Memory B cell (primary cell): ENCODE data around the gene NBAS.
"Not testable (repeated sequence)": the region's sequence is repeated elsewhere in the genome, so short reads cannot be mapped to it uniquely, and the experiment has no call there.

ENCODE experiments used
- ATAC-seq: fragments of 150-1000 bp; cut with Tn5 transposase; 2 replicates; pipeline ENCODE4 v1.10.0; 2021; ENCODE audit warnings: low read depth, mild to moderate bottlenecking, moderate library complexity
- DNase-seq, 2 donors: peaks; one replicate each; pipeline ENCODE4 v3.0.0; 2022; ENCODE audit warnings: low spot score in 2 of 2
- H3K27ac Mint-ChIP-seq: one replicate; pipeline ENCODE4 v1.8.0; 2022; ENCODE audit warnings: mild to moderate bottlenecking, moderate library complexity, mixed read lengths
- H3K27me3 Mint-ChIP-seq: one replicate; pipeline ENCODE4 v1.8.0; 2022; ENCODE audit warnings: mixed read lengths
- H3K36me3 Mint-ChIP-seq: one replicate; pipeline ENCODE4 v1.8.0; 2022; ENCODE audit warnings: mild to moderate bottlenecking, mixed read lengths
- H3K4me1 Mint-ChIP-seq: one replicate; pipeline ENCODE4 v1.8.0; 2022; ENCODE audit warnings: mixed read lengths
- H3K4me3 Mint-ChIP-seq: one replicate; pipeline ENCODE4 v1.8.0; 2022; ENCODE audit warnings: mild to moderate bottlenecking, moderate library complexity, mixed read lengths
- H3K9me3 Mint-ChIP-seq: one replicate; pipeline ENCODE4 v1.8.0; 2022; ENCODE audit warnings: mixed read lengths

NBAS gene

GRCh38 chr2:15271276-15271675 is 289.9 kb downstream of the NBAS start:
- Mint-ChIP-seq H3K4me3 (no peak overlapping the region), H3K9me3 (no peaks in the 10 kb centered on the region), H3K27me3 (no peaks in the 10 kb centered on the region), H3K36me3 (peaks cover 37% of the 10 kb centered on the region), H3K4me1 (no peaks in the 10 kb centered on the region), H3K27ac (no peak overlapping the region)
- DNase-seq (no peak), ATAC-seq (no peak)

GRCh38 chr2:15269043-15269442 is 292.1 kb downstream of the NBAS start:
- no peak overlapping the region for H3K27ac Mint-ChIP-seq
- no peak overlapping the region for H3K4me3 Mint-ChIP-seq
- no peaks in the 10 kb centered on the region for H3K4me1 Mint-ChIP-seq
- DNase-seq (no peak), ATAC-seq (no peak)
- no peaks in the 10 kb centered on the region for H3K9me3 Mint-ChIP-seq
- H3K36me3 Mint-ChIP-seq, result peaks cover 43% of the 10 kb centered on the region
- no peaks in the 10 kb centered on the region for H3K27me3 Mint-ChIP-seq

- Mint-ChIP-seq H3K4me3 (no peak overlapping the region), H3K36me3 (peaks cover 40% of the 10 kb centered on the region), H3K9me3 (no peaks in the 10 kb centered on the region), H3K27me3 (no peaks in the 10 kb centered on the region), H3K27ac (no peak overlapping the region), H3K4me1 (no peaks in the 10 kb centered on the region)
- DNase-seq (no peak), ATAC-seq (no peak)
Measured at GRCh38 chr2:15265889-15266288, 295.2 kb downstream of the NBAS start.

GRCh38 chr2:15263976-15264685 is 297.0 kb downstream of the NBAS start:
- H3K4me3 Mint-ChIP-seq, result no peak overlapping the region
- H3K27me3 Mint-ChIP-seq, result no peaks in the 10 kb centered on the region
- DNase-seq, result no peak
- no peak for ATAC-seq
- H3K27ac Mint-ChIP-seq, result no peak overlapping the region
- H3K36me3 Mint-ChIP-seq, result peaks cover 48% of the 10 kb centered on the region
- peaks cover 3% of the 10 kb centered on the region for H3K9me3 Mint-ChIP-seq
- H3K4me1 Mint-ChIP-seq, result no peaks in the 10 kb centered on the region

GRCh38 chr2:15262792-15263191 is 298.3 kb downstream of the NBAS start:
- Mint-ChIP-seq H3K36me3 (peaks cover 49% of the 10 kb centered on the region), H3K9me3 (peaks cover 7% of the 10 kb centered on the region), H3K4me3 (no peak overlapping the region), H3K27me3 (no peaks in the 10 kb centered on the region), H3K4me1 (no peaks in the 10 kb centered on the region), H3K27ac (no peak overlapping the region)
- ATAC-seq (no peak), DNase-seq (no peak)

GRCh38 chr2:15260835-15261234 is 300.3 kb downstream of the NBAS start:
- no peak overlapping the region for H3K27ac Mint-ChIP-seq
- no peak for DNase-seq
- peaks cover 51% of the 10 kb centered on the region for H3K36me3 Mint-ChIP-seq
- peaks cover 7% of the 10 kb centered on the region for H3K9me3 Mint-ChIP-seq
- H3K4me3 Mint-ChIP-seq, result no peak overlapping the region
- no peak for ATAC-seq
- H3K27me3 Mint-ChIP-seq, result no peaks in the 10 kb centered on the region
- no peaks in the 10 kb centered on the region for H3K4me1 Mint-ChIP-seq

- no peak overlapping the region for H3K27ac Mint-ChIP-seq
- DNase-seq (no peak), ATAC-seq (no peak)
- no peaks in the 10 kb centered on the region for H3K27me3 Mint-ChIP-seq
- no peaks in the 10 kb centered on the region for H3K4me1 Mint-ChIP-seq
- H3K9me3 Mint-ChIP-seq, result peaks cover 7% of the 10 kb centered on the region
- H3K36me3 Mint-ChIP-seq, result peaks cover 50% of the 10 kb centered on the region
- H3K4me3 Mint-ChIP-seq, result no peak overlapping the region
Measured at GRCh38 chr2:15260196-15260595, 300.9 kb downstream of the NBAS start.

- peaks cover 44% of the 10 kb centered on the region for H3K36me3 Mint-ChIP-seq
- H3K27ac Mint-ChIP-seq, result no peak overlapping the region
Measured at GRCh38 chr2:15259356-15259756, 301.8 kb downstream of the NBAS start.

GRCh38 chr2:15258385-15258784 is 302.7 kb downstream of the NBAS start:
- H3K9me3 Mint-ChIP-seq, H3K27me3 Mint-ChIP-seq, H3K4me3 Mint-ChIP-seq, ATAC-seq, DNase-seq, H3K4me1 Mint-ChIP-seq, H3K27ac Mint-ChIP-seq: not testable (repeated sequence)
- H3K36me3 Mint-ChIP-seq, result peaks cover 37% of the 10 kb centered on the region

More at GRCh38 chr2:15259356-15259756, 301.8 kb downstream of the NBAS start:
- DNase-seq (no peak), ATAC-seq (no peak)
- H3K4me3 Mint-ChIP-seq, result no peak overlapping the region
- H3K27me3 Mint-ChIP-seq, result no peaks in the 10 kb centered on the region
- H3K4me1 Mint-ChIP-seq, result no peaks in the 10 kb centered on the region
- peaks cover 7% of the 10 kb centered on the region for H3K9me3 Mint-ChIP-seq

GRCh38 chr2:15253835-15254286 is 307.3 kb downstream of the NBAS start:
- H3K4me3 Mint-ChIP-seq, result no peak overlapping the region
- no peak for ATAC-seq
- no peaks in the 10 kb centered on the region for H3K27me3 Mint-ChIP-seq

GRCh38 chr2:15253247-15253646 is 307.9 kb downstream of the NBAS start:
- peaks cover 7% of the 10 kb centered on the region for H3K9me3 Mint-ChIP-seq
- no peak for ATAC-seq
- no peak overlapping the region for H3K27ac Mint-ChIP-seq
- H3K4me1 Mint-ChIP-seq, result peaks cover 9% of the 10 kb centered on the region
- no peak overlapping the region for H3K4me3 Mint-ChIP-seq
- DNase-seq, result no peak
- no peaks in the 10 kb centered on the region for H3K27me3 Mint-ChIP-seq
- peaks cover 43% of the 10 kb centered on the region for H3K36me3 Mint-ChIP-seq

More at GRCh38 chr2:15253835-15254286, 307.3 kb downstream of the NBAS start:
- no peak for DNase-seq
- peaks cover 45% of the 10 kb centered on the region for H3K36me3 Mint-ChIP-seq
- peaks cover 9% of the 10 kb centered on the region for H3K9me3 Mint-ChIP-seq
- no peak overlapping the region for H3K27ac Mint-ChIP-seq
- H3K4me1 Mint-ChIP-seq, result peaks cover 6% of the 10 kb centered on the region

GRCh38 chr2:15251753-15252152 is 309.4 kb downstream of the NBAS start:
- Mint-ChIP-seq H3K4me1 (peaks cover 9% of the 10 kb centered on the region), H3K27ac (no peak overlapping the region), H3K9me3 (peaks cover 4% of the 10 kb centered on the region), H3K4me3 (no peak overlapping the region), H3K36me3 (peaks cover 35% of the 10 kb centered on the region), H3K27me3 (no peaks in the 10 kb centered on the region)
- ATAC-seq, result no peak
- DNase-seq, result no peak

GRCh38 chr2:15250946-15251345 is 310.2 kb downstream of the NBAS start:
- not testable (repeated sequence) for H3K4me1 Mint-ChIP-seq, H3K9me3 Mint-ChIP-seq, H3K27me3 Mint-ChIP-seq, ATAC-seq, H3K4me3 Mint-ChIP-seq, DNase-seq, H3K27ac Mint-ChIP-seq
- H3K36me3 Mint-ChIP-seq, result peaks cover 33% of the 10 kb centered on the region

GRCh38 chr2:15246870-15247269 is 314.3 kb downstream of the NBAS start:
- Mint-ChIP-seq H3K27ac (no peak overlapping the region), H3K4me3 (no peak overlapping the region), H3K4me1 (peaks cover 9% of the 10 kb centered on the region), H3K36me3 (peaks cover 36% of the 10 kb centered on the region), H3K9me3 (peaks cover 4% of the 10 kb centered on the region), H3K27me3 (no peaks in the 10 kb centered on the region)
- ATAC-seq (no peak), DNase-seq (no peak)

- H3K27ac Mint-ChIP-seq, result no peak overlapping the region
- ATAC-seq (no peak), DNase-seq (no peak)
- peaks cover 24% of the 10 kb centered on the region for H3K36me3 Mint-ChIP-seq
- no peaks in the 10 kb centered on the region for H3K27me3 Mint-ChIP-seq
- H3K9me3 Mint-ChIP-seq, result no peaks in the 10 kb centered on the region
- H3K4me3 Mint-ChIP-seq, result no peak overlapping the region
- H3K4me1 Mint-ChIP-seq, result peaks cover 2% of the 10 kb centered on the region
Measured at GRCh38 chr2:15243762-15244161, 317.4 kb downstream of the NBAS start.
